ENCODE results near the gene ZBED4. TPM values are rescaled to one million over a fixed set of nuclear protein-coding genes. Genes with fewer than 3 reads are reported as not detected.

ZBED4 gene
- total and polyA plus RNA-seq, 4 donors: 2.1 to 10.3 (median 4.8) TPM

DNA sequence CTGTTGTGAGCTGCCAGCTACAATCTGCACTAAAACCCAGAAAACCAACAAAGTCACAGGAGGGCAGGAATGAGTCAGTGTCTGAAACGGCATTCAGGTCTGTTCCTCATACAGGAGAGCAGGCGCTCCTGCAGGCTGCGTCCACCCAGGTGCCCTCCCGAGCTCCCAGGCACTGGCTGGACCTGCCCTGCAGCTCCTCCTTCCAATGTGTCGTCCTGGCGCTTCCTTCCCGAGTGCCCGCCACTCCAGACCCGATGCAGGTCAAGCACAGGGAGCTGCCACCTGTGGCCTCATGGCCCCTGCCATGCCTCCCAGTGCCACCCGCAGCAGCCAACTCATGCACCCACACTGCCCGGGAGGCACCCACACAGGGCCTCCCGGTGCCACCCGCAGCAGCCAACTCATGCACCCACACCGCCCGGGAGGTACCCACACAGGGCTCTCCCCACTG lies 38.0 kb upstream of the ZBED4 start:
- H3K27me3 ChIP-seq (ENCODE audit: control insufficient read depth in 4 of 4, insufficient read depth in 4 of 4, low read length in 3 of 4): no peaks in the 10 kb centered on the region
- DNase-seq (ENCODE audit: low spot score): no peak
- peaks cover 8 to 31% (median 18%) of the 10 kb centered on the region in 4 donors for H3K4me1 ChIP-seq (ENCODE audit: control insufficient read depth in 4 of 4, insufficient read depth in 4 of 4, low read length in 3 of 4)
- TF ChIP-seq FOXA2 (IDR thresholded peaks at IDR 0.05) (no peak), RXRA (IDR thresholded peaks at IDR 0.05) (no peak), NR2F2 (IDR thresholded peaks at IDR 0.05) (no peak), JUND (IDR thresholded peaks at IDR 0.05) (no peak), TAF1 (conservative IDR thresholded peaks at IDR 0.05) (no peak), HNF4G (IDR thresholded peaks at IDR 0.05) (no peak), RAD21 (IDR thresholded peaks at IDR 0.05) (no peak), GABPA (IDR thresholded peaks at IDR 0.05 in 1 of 2, conservative IDR thresholded peaks at IDR 0.05 in 1 of 2) (no peak), EGR1 (IDR thresholded peaks at IDR 0.05; ENCODE audit: low read depth in 2 of 2) (no peak), FOXA1 (IDR thresholded peaks at IDR 0.05) (no peak), YY1 (IDR thresholded peaks at IDR 0.05) (no peak)
- TF ChIP-seq, protein P1, sequence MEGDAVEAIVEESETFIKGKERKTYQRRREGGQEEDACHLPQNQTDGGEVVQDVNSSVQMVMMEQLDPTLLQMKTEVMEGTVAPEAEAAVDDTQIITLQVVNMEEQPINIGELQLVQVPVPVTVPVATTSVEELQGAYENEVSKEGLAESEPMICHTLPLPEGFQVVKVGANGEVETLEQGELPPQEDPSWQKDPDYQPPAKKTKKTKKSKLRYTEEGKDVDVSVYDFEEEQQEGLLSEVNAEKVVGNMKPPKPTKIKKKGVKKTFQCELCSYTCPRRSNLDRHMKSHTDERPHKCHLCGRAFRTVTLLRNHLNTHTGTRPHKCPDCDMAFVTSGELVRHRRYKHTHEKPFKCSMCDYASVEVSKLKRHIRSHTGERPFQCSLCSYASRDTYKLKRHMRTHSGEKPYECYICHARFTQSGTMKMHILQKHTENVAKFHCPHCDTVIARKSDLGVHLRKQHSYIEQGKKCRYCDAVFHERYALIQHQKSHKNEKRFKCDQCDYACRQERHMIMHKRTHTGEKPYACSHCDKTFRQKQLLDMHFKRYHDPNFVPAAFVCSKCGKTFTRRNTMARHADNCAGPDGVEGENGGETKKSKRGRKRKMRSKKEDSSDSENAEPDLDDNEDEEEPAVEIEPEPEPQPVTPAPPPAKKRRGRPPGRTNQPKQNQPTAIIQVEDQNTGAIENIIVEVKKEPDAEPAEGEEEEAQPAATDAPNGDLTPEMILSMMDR (IDR thresholded peaks at IDR 0.05; ENCODE audit: low read depth, low read length, missing input control): no peak
- TF ChIP-seq, protein P2, sequence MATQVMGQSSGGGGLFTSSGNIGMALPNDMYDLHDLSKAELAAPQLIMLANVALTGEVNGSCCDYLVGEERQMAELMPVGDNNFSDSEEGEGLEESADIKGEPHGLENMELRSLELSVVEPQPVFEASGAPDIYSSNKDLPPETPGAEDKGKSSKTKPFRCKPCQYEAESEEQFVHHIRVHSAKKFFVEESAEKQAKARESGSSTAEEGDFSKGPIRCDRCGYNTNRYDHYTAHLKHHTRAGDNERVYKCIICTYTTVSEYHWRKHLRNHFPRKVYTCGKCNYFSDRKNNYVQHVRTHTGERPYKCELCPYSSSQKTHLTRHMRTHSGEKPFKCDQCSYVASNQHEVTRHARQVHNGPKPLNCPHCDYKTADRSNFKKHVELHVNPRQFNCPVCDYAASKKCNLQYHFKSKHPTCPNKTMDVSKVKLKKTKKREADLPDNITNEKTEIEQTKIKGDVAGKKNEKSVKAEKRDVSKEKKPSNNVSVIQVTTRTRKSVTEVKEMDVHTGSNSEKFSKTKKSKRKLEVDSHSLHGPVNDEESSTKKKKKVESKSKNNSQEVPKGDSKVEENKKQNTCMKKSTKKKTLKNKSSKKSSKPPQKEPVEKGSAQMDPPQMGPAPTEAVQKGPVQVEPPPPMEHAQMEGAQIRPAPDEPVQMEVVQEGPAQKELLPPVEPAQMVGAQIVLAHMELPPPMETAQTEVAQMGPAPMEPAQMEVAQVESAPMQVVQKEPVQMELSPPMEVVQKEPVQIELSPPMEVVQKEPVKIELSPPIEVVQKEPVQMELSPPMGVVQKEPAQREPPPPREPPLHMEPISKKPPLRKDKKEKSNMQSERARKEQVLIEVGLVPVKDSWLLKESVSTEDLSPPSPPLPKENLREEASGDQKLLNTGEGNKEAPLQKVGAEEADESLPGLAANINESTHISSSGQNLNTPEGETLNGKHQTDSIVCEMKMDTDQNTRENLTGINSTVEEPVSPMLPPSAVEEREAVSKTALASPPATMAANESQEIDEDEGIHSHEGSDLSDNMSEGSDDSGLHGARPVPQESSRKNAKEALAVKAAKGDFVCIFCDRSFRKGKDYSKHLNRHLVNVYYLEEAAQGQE (IDR thresholded peaks at IDR 0.05): no peak
- TF ChIP-seq, protein P3, sequence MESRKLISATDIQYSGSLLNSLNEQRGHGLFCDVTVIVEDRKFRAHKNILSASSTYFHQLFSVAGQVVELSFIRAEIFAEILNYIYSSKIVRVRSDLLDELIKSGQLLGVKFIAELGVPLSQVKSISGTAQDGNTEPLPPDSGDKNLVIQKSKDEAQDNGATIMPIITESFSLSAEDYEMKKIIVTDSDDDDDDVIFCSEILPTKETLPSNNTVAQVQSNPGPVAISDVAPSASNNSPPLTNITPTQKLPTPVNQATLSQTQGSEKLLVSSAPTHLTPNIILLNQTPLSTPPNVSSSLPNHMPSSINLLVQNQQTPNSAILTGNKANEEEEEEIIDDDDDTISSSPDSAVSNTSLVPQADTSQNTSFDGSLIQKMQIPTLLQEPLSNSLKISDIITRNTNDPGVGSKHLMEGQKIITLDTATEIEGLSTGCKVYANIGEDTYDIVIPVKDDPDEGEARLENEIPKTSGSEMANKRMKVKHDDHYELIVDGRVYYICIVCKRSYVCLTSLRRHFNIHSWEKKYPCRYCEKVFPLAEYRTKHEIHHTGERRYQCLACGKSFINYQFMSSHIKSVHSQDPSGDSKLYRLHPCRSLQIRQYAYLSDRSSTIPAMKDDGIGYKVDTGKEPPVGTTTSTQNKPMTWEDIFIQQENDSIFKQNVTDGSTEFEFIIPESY (IDR thresholded peaks at IDR 0.05): no peak
- TF ChIP-seq, protein P4, sequence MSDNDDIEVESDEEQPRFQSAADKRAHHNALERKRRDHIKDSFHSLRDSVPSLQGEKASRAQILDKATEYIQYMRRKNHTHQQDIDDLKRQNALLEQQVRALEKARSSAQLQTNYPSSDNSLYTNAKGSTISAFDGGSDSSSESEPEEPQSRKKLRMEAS (IDR thresholded peaks at IDR 0.05): no peak
- no peak overlapping the region for H3K27ac ChIP-seq (ENCODE audit: low read depth in 1 of 2, low read length in 2 of 2)
- no peak overlapping the region for H3K4me3 ChIP-seq (ENCODE audit: low read depth in 1 of 3, low read length in 3 of 3)
- WGBS: 86% methylated on average over 15 of the region's 15 CpGs
- H3K9ac ChIP-seq (ENCODE audit: low read depth in 1 of 2, low read length in 2 of 2): no peak overlapping the region
- H3K36me3 ChIP-seq (ENCODE audit: control insufficient read depth in 4 of 4, insufficient read depth in 3 of 4, low read depth in 1 of 4, low read length in 3 of 4): peaks cover 7 to 22% (median 16%) of the 10 kb centered on the region in 4 donors
- H3K9me3 ChIP-seq (ENCODE audit: control insufficient read depth in 4 of 4, low read length in 3 of 4): no peaks in the 10 kb centered on the region

DNA sequence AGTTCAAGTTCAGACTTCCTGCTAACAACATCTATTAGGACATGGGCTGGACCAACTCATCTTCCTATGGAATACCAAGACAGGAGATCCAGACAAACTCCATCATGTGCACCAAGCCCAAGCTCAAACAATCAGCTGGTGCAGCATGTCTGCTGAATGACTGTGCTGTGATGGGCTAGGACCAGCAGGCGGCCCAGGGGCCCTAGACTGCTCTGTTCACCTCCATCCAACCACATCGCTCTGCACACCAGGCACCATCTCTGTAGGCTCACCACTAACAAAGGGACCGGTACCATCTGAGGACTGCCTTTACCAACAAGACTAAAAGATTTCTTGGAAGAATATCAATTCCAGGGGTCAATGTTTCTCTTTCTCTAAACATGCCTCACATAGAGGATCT lies 36.3 kb upstream of the ZBED4 start:
- Histone ChIP-seq H3K4me3 (ENCODE audit: low read depth in 1 of 3, low read length in 3 of 3) (no peak overlapping the region), H3K9ac (ENCODE audit: low read depth in 1 of 2, low read length in 2 of 2) (no peak overlapping the region), H3K27ac (ENCODE audit: low read depth in 1 of 2, low read length in 2 of 2) (no peak overlapping the region), H3K4me1 (ENCODE audit: control insufficient read depth in 4 of 4, insufficient read depth in 4 of 4, low read length in 3 of 4) (peaks cover 8 to 26% (median 11%) of the 10 kb centered on the region in 4 donors), H3K27me3 (ENCODE audit: control insufficient read depth in 4 of 4, insufficient read depth in 4 of 4, low read length in 3 of 4) (no peaks in the 10 kb centered on the region), H3K36me3 (ENCODE audit: control insufficient read depth in 4 of 4, insufficient read depth in 3 of 4, low read depth in 1 of 4, low read length in 3 of 4) (peaks cover 9 to 24% (median 16%) of the 10 kb centered on the region in 4 donors), H3K9me3 (ENCODE audit: control insufficient read depth in 4 of 4, low read length in 3 of 4) (no peaks in the 10 kb centered on the region)
- no peak for TF ChIP-seq HNF4A (conservative IDR thresholded peaks at IDR 0.05)
- no peak for TF ChIP-seq EGR1 (IDR thresholded peaks at IDR 0.05; ENCODE audit: low read depth in 2 of 2)
- no peak for TF ChIP-seq GABPA (IDR thresholded peaks at IDR 0.05 in 1 of 2, conservative IDR thresholded peaks at IDR 0.05 in 1 of 2)
- TF ChIP-seq, protein P5, sequence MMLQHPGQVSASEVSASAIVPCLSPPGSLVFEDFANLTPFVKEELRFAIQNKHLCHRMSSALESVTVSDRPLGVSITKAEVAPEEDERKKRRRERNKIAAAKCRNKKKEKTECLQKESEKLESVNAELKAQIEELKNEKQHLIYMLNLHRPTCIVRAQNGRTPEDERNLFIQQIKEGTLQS (IDR thresholded peaks at IDR 0.05): no peak
- TF ChIP-seq, protein P1 (IDR thresholded peaks at IDR 0.05; ENCODE audit: low read depth, low read length, missing input control): no peak
- TF ChIP-seq RXRA (IDR thresholded peaks at IDR 0.05): no peak
- no peak for TF ChIP-seq RAD21 (IDR thresholded peaks at IDR 0.05)
- TF ChIP-seq, protein P4 (IDR thresholded peaks at IDR 0.05): no peak
- no peak for DNase-seq (ENCODE audit: low spot score)
- 78% methylated on average over 3 of the region's 3 CpGs for WGBS
